ENCODE measurements around the gene GFRA3.

The GFRA3 gene

DNA sequence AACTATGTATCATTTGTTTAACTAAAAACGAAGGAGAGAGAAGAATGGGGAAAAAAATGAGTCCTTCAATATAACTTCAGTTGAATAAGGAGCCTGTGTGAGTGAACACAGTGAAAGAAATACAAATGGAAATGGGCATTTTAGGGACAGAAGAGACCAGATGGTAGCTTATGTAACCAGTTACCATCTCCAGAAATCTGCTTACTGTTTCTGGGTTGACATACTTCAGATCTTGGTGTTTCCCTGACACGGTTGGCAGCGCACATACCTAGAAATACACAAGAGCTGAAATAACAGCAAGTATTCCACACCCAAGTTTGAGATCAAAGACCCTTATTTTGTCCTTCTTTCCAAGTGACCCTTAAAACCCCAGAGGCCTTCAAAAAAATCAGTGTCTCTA is 14.9 kb upstream of the GFRA3 start:
- peaks cover 44% of the 10 kb centered on the region for H3K36me3 ChIP-seq
- no peak overlapping the region for H3K27ac ChIP-seq
- no peak overlapping the region for H3K4me3 ChIP-seq (ENCODE audit: low read depth, low read length)
- no peak for DNase-seq
- no peaks in the 10 kb centered on the region for H3K9me3 ChIP-seq (ENCODE audit: severe bottlenecking)
- H3K27me3 ChIP-seq (ENCODE audit: insufficient read depth, low read depth, severe bottlenecking): no peaks in the 10 kb centered on the region
- TF ChIP-seq, protein P1, sequence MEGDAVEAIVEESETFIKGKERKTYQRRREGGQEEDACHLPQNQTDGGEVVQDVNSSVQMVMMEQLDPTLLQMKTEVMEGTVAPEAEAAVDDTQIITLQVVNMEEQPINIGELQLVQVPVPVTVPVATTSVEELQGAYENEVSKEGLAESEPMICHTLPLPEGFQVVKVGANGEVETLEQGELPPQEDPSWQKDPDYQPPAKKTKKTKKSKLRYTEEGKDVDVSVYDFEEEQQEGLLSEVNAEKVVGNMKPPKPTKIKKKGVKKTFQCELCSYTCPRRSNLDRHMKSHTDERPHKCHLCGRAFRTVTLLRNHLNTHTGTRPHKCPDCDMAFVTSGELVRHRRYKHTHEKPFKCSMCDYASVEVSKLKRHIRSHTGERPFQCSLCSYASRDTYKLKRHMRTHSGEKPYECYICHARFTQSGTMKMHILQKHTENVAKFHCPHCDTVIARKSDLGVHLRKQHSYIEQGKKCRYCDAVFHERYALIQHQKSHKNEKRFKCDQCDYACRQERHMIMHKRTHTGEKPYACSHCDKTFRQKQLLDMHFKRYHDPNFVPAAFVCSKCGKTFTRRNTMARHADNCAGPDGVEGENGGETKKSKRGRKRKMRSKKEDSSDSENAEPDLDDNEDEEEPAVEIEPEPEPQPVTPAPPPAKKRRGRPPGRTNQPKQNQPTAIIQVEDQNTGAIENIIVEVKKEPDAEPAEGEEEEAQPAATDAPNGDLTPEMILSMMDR (IDR thresholded peaks at IDR 0.05; ENCODE audit: low read depth, low read length): no peak

DNA sequence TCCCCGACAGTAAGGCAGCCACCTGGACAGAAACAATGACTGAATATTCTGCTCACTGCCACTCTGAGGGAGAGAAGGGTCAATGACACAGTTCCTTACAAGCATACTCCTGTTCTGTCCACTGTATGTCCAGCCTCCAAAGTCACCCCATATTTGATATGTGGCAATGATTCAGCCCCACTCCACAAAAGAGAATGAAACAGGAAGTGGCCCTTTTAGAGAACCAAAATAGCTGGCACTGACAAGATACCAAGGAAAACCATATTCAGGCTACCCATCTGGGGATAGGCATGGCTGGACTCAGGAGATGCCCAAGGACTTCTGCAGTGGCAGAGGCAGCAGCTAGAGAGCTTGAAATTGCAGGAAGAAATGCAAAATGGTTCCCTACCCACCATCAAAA is 12.8 kb upstream of the GFRA3 start:
- H3K9me3 ChIP-seq (ENCODE audit: severe bottlenecking): no peaks in the 10 kb centered on the region
- H3K27ac ChIP-seq: no peak overlapping the region
- H3K27me3 ChIP-seq (ENCODE audit: insufficient read depth, low read depth, severe bottlenecking): no peaks in the 10 kb centered on the region
- no peak for DNase-seq
- no peak overlapping the region for H3K4me3 ChIP-seq (ENCODE audit: low read depth, low read length)
- TF ChIP-seq, protein P1 (IDR thresholded peaks at IDR 0.05; ENCODE audit: low read depth, low read length): no peak
- peaks cover 48% of the 10 kb centered on the region for H3K36me3 ChIP-seq

DNA sequence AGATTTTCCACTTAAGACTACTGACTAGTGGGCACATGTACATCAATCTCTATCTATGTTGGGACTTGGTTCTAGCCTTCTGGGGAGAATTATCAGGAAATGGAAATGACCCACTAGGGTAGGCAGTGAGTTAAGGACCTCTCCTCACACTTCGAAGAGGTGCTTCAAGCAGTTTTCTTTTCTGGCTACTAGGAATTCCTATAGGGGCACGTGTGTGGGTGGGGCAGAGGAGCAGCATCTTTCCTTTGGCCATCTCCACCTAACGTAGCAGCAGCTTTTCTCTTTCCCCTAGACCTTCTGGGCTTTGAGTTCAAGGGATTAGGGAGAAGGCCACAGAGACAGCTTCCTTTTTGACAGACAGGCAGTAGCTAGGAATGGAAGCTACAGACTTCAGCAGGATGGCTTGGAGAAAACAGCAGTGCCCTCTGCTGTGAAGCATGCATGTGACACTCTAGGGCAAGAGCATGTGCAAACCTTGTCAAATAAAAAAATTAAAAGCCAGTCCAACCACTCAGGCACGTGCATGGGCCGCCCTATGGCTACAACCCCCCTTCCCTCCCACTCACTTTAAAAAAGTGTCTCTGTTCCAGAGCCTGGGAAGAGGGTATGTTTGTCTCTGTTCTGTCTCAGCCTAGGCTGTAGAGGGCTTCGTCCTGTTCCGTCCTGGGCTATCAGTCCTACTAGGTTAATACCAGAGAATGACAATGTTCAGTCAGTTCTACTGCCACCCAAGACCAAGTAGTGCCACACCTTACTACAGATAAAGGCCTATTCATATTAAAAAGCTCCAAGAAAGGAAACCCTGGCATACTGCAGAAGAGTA is 8.7 kb upstream of the GFRA3 start:
- TF ChIP-seq, protein P1 (IDR thresholded peaks at IDR 0.05; ENCODE audit: low read depth, low read length): peak; percentile 83
- H3K9me3 ChIP-seq (ENCODE audit: severe bottlenecking): no peaks in the 10 kb centered on the region
- H3K27me3 ChIP-seq (ENCODE audit: insufficient read depth, low read depth, severe bottlenecking): no peaks in the 10 kb centered on the region
- no peak overlapping the region for H3K4me3 ChIP-seq (ENCODE audit: low read depth, low read length)
- peaks cover 35% of the 10 kb centered on the region for H3K36me3 ChIP-seq
- H3K27ac ChIP-seq: no peak overlapping the region
- peak; percentile 65 for DNase-seq

DNA sequence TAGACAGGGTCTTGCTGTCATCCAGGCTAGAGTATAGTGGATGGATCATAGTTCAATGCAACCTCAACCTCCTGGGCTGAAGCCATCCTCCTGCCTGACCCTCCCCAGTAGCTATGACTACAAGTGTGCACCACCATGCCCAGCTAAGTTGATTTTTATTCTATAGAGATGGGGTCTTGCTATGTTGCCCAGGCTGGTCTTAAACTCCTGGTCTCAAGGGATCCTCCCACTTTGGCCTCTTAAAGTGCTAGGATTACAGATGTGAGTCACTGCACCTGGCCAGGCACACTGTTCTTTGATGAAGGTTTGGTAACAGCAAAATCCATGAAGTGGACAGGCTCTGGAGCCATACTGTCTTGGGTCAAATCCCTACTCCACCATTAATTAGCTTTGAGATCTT is 6.5 kb upstream of the GFRA3 start:
- TF ChIP-seq, protein P1 (IDR thresholded peaks at IDR 0.05; ENCODE audit: low read depth, low read length): no peak
- H3K27me3 ChIP-seq (ENCODE audit: insufficient read depth, low read depth, severe bottlenecking): no peaks in the 10 kb centered on the region
- H3K4me3 ChIP-seq (ENCODE audit: low read depth, low read length): no peak overlapping the region
- no peak for DNase-seq
- H3K9me3 ChIP-seq (ENCODE audit: severe bottlenecking): no peaks in the 10 kb centered on the region
- no peak overlapping the region for H3K27ac ChIP-seq
- peaks cover 20% of the 10 kb centered on the region for H3K36me3 ChIP-seq

DNA sequence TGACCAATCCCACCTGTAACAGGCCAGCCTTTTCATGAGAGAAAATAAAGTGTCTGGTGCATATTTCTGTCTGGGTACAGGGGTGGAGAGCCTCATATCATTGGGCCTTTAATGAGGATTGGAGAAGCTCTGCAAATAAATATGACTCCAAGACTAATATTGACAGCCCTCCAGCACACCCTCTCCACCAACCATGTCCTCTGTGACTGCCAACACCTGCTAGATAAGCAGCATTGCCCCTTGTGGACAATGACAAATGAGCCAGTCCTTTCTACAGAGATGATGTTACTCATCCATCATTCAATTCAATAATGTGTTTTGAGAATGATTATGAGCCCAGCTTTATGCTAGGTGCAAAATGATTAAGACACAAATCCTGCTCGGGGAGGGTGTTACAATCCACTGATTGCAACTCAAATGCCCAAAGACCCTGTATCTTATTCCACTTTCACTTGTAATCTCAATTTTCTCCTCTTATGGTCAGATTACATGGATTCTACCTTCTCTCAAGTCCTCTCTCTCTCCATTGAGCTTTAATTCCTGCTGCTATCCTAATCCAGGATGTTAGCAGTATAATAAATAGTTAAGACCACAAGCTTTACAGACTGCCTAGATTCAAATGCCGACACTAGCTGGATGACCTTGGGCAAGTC is 2.1 kb upstream of the GFRA3 start:
- H3K36me3 ChIP-seq: no peaks in the 10 kb centered on the region
- H3K27me3 ChIP-seq (ENCODE audit: insufficient read depth, low read depth, severe bottlenecking): peaks cover 5% of the 10 kb centered on the region
- no peaks in the 10 kb centered on the region for H3K9me3 ChIP-seq (ENCODE audit: severe bottlenecking)
- no peak overlapping the region for H3K4me3 ChIP-seq (ENCODE audit: low read depth, low read length)
- no peak overlapping the region for H3K27ac ChIP-seq
- DNase-seq: peak; percentile 11
- TF ChIP-seq, protein P1 (IDR thresholded peaks at IDR 0.05; ENCODE audit: low read depth, low read length): no peak

All from WERI-Rb-1 (cell line).